ENCODE measurements around the gene KIRREL3. TPM values are rescaled to one million over a fixed set of nuclear protein-coding genes. Genes with fewer than 3 reads are reported as not detected.

Gene KIRREL3
- total and polyA plus RNA-seq, 2 of the 4 experiments (the other 2 are of a cell fraction), result 10.9 to 15.9 TPM

- Histone ChIP-seq H2BK15ac (ENCODE audit: low read depth, low read length) (no peak overlapping the region), H2AK5ac (ENCODE audit: low read depth, low read length) (no peak overlapping the region), H3K23ac (ENCODE audit: low read depth, low read length) (no peak overlapping the region), H2BK5ac (ENCODE audit: low read depth, low read length, poor library complexity, severe bottlenecking) (no peak overlapping the region), H3K79me1 (ENCODE audit: low read depth in 1 of 2, low read length in 2 of 2) (no peaks in the 10 kb centered on the region), H4K8ac (ENCODE audit: low read depth in 2 of 2, low read length in 2 of 2) (no peak overlapping the region), H4K91ac (ENCODE audit: insufficient read depth, low read depth, low read length) (no peak overlapping the region), H3K18ac (ENCODE audit: low read depth, low read length) (no peak overlapping the region), H3K9ac (ENCODE audit: low read depth, low read length) (no peak overlapping the region), H4K20me1 (ENCODE audit: insufficient read depth, low read length) (no peaks in the 10 kb centered on the region), H2BK20ac (ENCODE audit: low read depth, low read length) (no peak overlapping the region), H2AFZ (replicated peaks; ENCODE audit: low read length, poor library complexity) (no peak overlapping the region), H3K14ac (replicated peaks; ENCODE audit: low read depth, low read length) (no peak overlapping the region), H3K4me2 (ENCODE audit: low read depth, low read length) (no peak overlapping the region), H3K4me3 (ENCODE audit: insufficient read depth, low read depth, low read length) (no peak overlapping the region), H2BK120ac (ENCODE audit: low read depth, low read length) (no peak overlapping the region), H3K27ac (ENCODE audit: insufficient read depth, low read length) (no peak overlapping the region), H3K27me3 (ENCODE audit: control insufficient read depth, insufficient read depth, low read length) (no peaks in the 10 kb centered on the region; the same call in 1 of the 2 replicates), H3K56ac (ENCODE audit: extremely low read depth, insufficient read depth, low read length) (no peak overlapping the region), H3K9me1 (ENCODE audit: insufficient read depth, low read length) (no peaks in the 10 kb centered on the region; the same call in 1 of the 2 replicates), H3K9me3 (ENCODE audit: control insufficient read depth, insufficient read depth, low read length) (no peaks in the 10 kb centered on the region), H3K36me3 (ENCODE audit: control insufficient read depth, insufficient read depth, low read length) (no peaks in the 10 kb centered on the region), H3K4ac (ENCODE audit: low read depth, low read length) (no peak overlapping the region), H4K5ac (ENCODE audit: low read depth, low read length) (no peak overlapping the region), H2AK9ac (replicated peaks; ENCODE audit: low read depth, low read length, poor library complexity) (no peak overlapping the region), H3K4me1 (ENCODE audit: control insufficient read depth, insufficient read depth, low read length) (no peaks in the 10 kb centered on the region)
- no TSS peak for BruUV-seq (replicated peaks)
- POLR2A ChIA-PET (ENCODE audit: unreplicated experiment), result no interaction called here
- ATAC-seq (ENCODE audit: low read depth), result no peak
- intact Hi-C loops (cut with micrococcal nuclease), result no loop called here
- TF ChIP-seq CTCF (conservative IDR thresholded peaks at IDR 0.05; ENCODE audit: low read depth, low read length), result no peak
- TF ChIP-seq RCOR1 (IDR thresholded peaks at IDR 0.05; ENCODE audit: insufficient replicate concordance, low read length), result no peak
- TF ChIP-seq FOS (IDR thresholded peaks at IDR 0.05; ENCODE audit: low read depth, low read length), result no peak
- TF ChIP-seq MAFK (IDR thresholded peaks at IDR 0.05; ENCODE audit: low read depth, low read length), result no peak
- TF ChIP-seq SMC3 (IDR thresholded peaks at IDR 0.05; ENCODE audit: low read depth, low read length), result no peak
- TF ChIP-seq MAZ (IDR thresholded peaks at IDR 0.05; ENCODE audit: borderline replicate concordance, low read depth, low read length), result no peak
- TF ChIP-seq USF2 (IDR thresholded peaks at IDR 0.05; ENCODE audit: low read depth, low read length), result no peak
- TF ChIP-seq RAD21 (IDR thresholded peaks at IDR 0.05; ENCODE audit: low read length), result no peak
- TF ChIP-seq BHLHE40 (IDR thresholded peaks at IDR 0.05; ENCODE audit: low read depth, low read length), result no peak
- no peak for TF ChIP-seq POLR2A (IDR thresholded peaks at IDR 0.05; ENCODE audit: low read depth, low read length)
- no peak for TF ChIP-seq RFX5 (IDR thresholded peaks at IDR 0.05; ENCODE audit: low read depth, low read length)
- no peak for TF ChIP-seq MXI1 (IDR thresholded peaks at IDR 0.05; ENCODE audit: borderline replicate concordance, low read depth, low read length)
- TF ChIP-seq NFE2L2 (IDR thresholded peaks at IDR 0.05; ENCODE audit: low read depth, low read length), result no peak
- dilution Hi-C loops (cut with HindIII; ENCODE audit: low sequenced_read_pairs, unreplicated experiment), result no loop called here
- DNase-seq, result no peak
- CTCF ChIA-PET, result interaction anchor here (0.5 kb wide), 1 partner anchor 407 kb away, joined by 3 read pairs; no protein-coding TSS in a partner anchor
- WGBS, 2 experiments (ENCODE audit: extremely low coverage in 2 of 2, insufficient read length in 1 of 2), result no CpG with 5 or more reads among the region's 5 CpGs
- in situ Hi-C loops (cut with MboI; ENCODE audit: low sequenced_read_pairs), result no loop called here
Observed at GRCh38 chr11:126528075-126528474, 472.5 kb downstream of the KIRREL3 start.

All from IMR-90 (cell line).